Posterior cingulate gyrus (tissue), 11 donors: ENCODE measurements around the gene PTDSS2.
A peak's percentile ranks its signal among the peaks of the same experiment; 100 is the strongest.
"Not testable (repeated sequence)": the region's sequence is repeated elsewhere in the genome, so short reads cannot be mapped to it uniquely, and the experiment has no call there.

ENCODE experiments used
- DNase-seq, 10 donors: peaks; one replicate each; pipeline versions ENCODE4 v3.0.0 to v3.0.0-alpha.2; 2020 to 2021; ENCODE audit warnings: mixed read lengths in 3 of 10
- intact Hi-C: fragments of 100-400 bp; cut with DNase I; formaldehyde crosslinking; loops from one replicate; pipeline ENCODE4 v1.15.1; 2023

PTDSS2 gene

DNA sequence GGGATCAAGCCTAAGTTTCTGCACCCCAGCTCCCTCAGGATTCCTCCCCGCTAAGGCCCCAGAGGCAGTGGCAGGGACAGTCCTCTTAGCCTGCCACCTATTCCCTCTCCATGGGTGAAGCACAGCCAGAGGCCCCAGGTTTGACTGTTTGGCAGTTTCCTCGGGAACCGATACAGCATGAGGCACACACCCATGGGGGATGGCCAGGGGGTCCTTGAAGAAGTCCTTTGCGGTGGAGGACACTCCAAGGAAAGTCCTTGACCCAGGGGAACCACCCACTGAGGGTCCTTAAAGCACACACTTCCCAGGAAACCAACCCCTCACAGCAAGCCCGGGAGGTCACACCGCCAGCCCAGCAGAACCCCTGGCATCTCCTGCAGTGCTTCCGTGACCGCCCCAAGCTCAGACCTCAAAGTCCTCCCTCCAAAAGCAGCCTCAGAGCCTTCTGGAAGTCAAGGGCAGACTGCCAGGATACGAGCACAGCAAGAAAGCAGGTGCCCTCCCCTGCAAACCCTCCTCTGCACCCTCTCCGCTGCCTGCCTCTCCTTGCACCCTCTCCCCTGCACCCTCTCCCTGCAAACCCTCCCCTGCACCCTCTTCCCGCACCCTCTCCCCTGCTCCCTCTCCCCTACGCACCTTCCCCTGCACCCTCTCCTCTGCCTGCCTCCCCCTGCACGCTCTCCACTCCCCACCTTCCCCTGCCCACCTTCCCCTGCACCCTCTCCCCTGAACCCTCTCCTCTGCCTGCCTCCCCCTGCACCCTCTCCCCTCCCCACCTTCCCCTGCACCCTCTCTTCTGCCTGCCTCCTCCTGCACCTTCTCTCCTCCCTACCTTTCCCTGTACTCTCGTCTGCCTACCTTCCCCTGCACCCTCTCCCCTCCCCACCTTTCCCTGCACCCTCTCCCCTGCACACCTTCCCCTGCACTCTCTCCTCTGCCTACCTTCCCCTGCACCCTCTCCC, 36.7 kb upstream of the PTDSS2 start:
- peak in 2 of 10 donors; percentile 37 to 53 for DNase-seq
- intact Hi-C loops, result no loop called here

GRCh38 chr11:414318-414857, 35.7 kb upstream of the PTDSS2 start:
- peak in 2 of 10 donors; percentile 52 to 80 for DNase-seq
- intact Hi-C loops, result no loop called here

DNA sequence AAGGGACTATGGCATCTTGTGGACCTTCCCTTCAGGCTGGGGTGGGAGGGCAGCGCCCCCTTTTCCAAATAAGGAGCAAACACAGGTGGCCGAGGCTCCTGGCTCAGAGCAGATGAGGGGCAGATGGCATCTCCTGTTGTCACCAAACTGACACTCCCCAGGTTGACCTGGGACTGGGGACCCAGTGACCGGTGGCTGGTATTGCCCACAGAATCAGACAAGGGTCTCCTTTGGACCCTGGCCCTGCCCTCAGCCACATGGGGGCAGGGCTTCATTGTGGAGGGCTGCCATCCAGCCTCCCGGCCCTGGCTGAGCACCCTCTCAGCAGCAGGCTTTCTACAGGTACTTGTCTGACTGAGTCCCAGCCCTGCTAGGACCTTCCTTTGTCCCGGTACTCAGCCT, 34.4 kb upstream of the PTDSS2 start:
- intact Hi-C loops, result no loop called here
- DNase-seq, result peak in 2 of 10 donors; percentile 31 to 48

GRCh38 chr11:416051-416756, 33.9 kb upstream of the PTDSS2 start:
- peak in 2 of 10 donors; percentile 30 to 69 for DNase-seq

GRCh38 chr11:416757-417621, 33.1 kb upstream of the PTDSS2 start:
- intact Hi-C loops, result no loop called here
- peak in 2 of 10 donors; percentile 52 to 73 for DNase-seq

More at GRCh38 chr11:416051-416756, 33.9 kb upstream of the PTDSS2 start:
- intact Hi-C loops, result no loop called here

- intact Hi-C loops, result no loop called here
- DNase-seq, result peak in 2 of 10 donors; percentile 23 to 70
These were observed 32.3 kb upstream of the PTDSS2 start for GRCh38 chr11:417652-418342.

- peak in 2 of 10 donors; percentile 51 to 59 for DNase-seq
- intact Hi-C loops, result no loop called here
These were observed 31.5 kb upstream of the PTDSS2 start for GRCh38 chr11:418343-419247.

DNA sequence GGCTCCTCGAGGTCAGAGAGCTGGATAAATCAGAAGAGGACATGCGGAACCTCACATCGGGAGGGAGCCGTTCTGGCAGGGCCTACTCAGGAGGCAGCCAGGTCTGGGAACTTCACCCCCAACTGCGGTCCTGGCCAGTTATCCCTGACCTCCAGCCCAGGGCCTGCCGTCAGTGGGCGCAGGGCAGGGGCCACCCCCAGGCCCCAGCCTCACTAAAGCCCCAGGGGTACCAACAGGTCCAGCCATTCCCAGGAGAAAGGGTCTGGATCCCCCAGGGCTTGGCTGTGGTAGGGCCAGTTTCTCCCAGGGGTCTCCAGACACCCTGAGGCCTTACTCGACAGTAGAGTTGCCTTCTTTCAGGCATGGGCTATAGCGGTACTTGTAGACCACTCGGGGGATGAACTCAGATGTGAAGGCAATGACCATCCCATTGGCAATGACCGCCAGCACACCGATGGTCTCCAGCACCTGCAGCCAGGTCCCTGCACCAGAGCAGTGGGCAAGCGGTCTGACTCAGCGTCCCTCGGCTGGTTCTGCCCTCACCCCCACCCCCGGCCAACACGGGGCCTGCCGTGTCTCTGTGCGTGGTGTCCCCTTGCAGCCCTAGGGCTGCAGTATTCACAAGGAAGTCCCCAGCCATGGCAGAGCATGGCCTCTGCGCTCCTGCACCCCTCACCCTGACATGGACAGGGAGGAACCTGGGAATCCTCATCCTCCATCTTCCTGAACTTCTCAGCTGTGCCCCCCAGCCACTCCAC, 30.7 kb upstream of the PTDSS2 start:
- intact Hi-C loops, result no loop called here
- peak in 2 of 10 donors; percentile 25 to 81 for DNase-seq

- intact Hi-C loops, result no loop called here
- DNase-seq, result peak in 3 of 10 donors; percentile 62 to 72 (median 70)
These were observed 29.8 kb upstream of the PTDSS2 start for GRCh38 chr11:420054-420910.

DNA sequence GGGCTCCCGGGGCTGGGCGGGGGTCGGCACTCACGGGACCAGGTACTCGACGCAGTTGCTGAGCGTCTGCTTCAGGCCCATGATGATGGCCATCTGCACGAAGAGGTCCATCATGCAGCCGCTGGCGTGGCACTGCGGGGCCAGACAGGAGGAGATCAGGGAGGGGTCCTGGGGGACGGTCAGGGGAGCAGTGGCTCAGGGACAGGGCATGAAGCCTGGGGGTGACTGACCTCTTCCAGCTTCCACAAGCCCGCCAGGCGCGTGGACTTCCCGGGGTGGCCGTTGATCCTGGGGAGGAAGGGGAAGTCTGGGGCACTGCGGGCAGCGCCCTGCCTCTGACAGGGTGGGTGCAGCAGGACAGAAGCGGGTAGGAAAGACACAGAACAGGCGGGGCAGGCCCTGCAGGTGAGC, 29.2 kb upstream of the PTDSS2 start:
- DNase-seq, result peak in 3 of 10 donors; percentile 52 to 79 (median 70)
- intact Hi-C loops, result no loop called here

GRCh38 chr11:422249-422656, 27.8 kb upstream of the PTDSS2 start:
- DNase-seq, result peak in 2 of 10 donors; percentile 9 to 36
- intact Hi-C loops, result no loop called here

GRCh38 chr11:424232-424631, 25.8 kb upstream of the PTDSS2 start:
- DNase-seq, result no peak
- intact Hi-C loops, result no loop called here

GRCh38 chr11:424766-425165, 25.3 kb upstream of the PTDSS2 start:
- intact Hi-C loops, result not testable (repeated sequence)
- peak in 2 of 10 donors; percentile 22 to 26 for DNase-seq

DNA sequence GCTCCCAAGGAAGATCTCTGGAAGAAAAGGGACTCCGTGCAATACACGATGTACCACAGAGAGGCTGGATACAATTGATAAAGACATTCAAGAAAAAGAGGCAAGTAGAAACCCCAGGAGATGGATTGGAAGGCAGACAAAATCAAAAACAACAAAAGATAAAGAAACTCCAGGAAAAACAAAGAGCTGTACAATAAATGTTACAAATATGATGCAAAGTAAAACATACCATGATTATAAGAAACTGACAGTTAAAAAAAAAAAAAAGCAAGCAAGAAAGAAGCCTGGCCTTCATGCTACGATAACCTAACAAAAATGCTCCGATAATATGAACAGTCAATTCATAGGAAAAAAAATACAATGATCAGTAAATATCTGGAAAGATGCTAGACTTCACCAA, 24.8 kb upstream of the PTDSS2 start:
- intact Hi-C loops, result no loop called here

GRCh38 chr11:426851-427250, 23.2 kb upstream of the PTDSS2 start:
- intact Hi-C loops, result no loop called here
- peak in 1 of 10 donors; percentile 63 for DNase-seq

More for the DNA sequence above, 24.8 kb upstream of the PTDSS2 start:
- no peak for DNase-seq

- DNase-seq, result peak in 3 of 10 donors; percentile 24 to 85 (median 67)
- intact Hi-C loops, result no loop called here
These were observed 21.8 kb upstream of the PTDSS2 start for GRCh38 chr11:428295-428694.

DNA sequence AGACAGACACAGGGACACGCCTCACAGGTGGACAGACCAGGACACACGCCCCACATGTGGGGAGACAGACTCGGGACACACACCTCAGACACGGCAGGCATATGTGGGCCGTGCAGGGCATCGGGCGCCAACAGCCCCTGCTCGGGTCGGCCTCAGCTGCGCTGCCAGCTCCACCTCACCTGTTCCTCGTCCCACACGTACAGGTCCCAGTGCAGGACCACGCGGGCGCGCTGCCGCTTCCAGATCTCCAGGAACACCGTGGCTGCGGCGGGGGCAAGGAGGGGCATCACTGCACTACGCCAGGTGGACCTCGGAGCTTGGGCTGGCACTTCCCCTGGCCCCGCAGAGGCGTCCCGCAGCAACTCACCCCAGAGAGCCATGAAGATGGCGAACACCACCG, 20.7 kb upstream of the PTDSS2 start:
- DNase-seq, result peak in 1 of 10 donors; percentile 82

More for the DNA sequence above, 20.7 kb upstream of the PTDSS2 start:
- intact Hi-C loops, result no loop called here
